GM21423 (cell line): ENCODE data around the gene DOCK11.
"Not testable (repeated sequence)": the region's sequence is repeated elsewhere in the genome, so short reads cannot be mapped to it uniquely, and the experiment has no call there.

Experiments used
- ATAC-seq: cut with Tn5 transposase; IDR thresholded peaks from one replicate; pipeline ENCODE4 v1.9.1; 2021; ENCODE audit warnings: mild to moderate bottlenecking, moderate library complexity; ENCODE audit not compliant: unreplicated experiment

Gene DOCK11

GRCh38 chrX:118565853-118566252, 70.2 kb downstream of the DOCK11 start:
- ATAC-seq: no peak

- ATAC-seq: no peak
These were observed 70.7 kb downstream of the DOCK11 start for GRCh38 chrX:118566359-118566758.

- no peak for ATAC-seq
These were observed 74.1 kb downstream of the DOCK11 start for GRCh38 chrX:118569676-118570075.

- ATAC-seq: no peak
These were observed 74.6 kb downstream of the DOCK11 start for GRCh38 chrX:118570209-118570608.

GRCh38 chrX:118571836-118572235, 76.2 kb downstream of the DOCK11 start:
- ATAC-seq: no peak

GRCh38 chrX:118574666-118575065, 79.1 kb downstream of the DOCK11 start:
- no peak for ATAC-seq

- no peak for ATAC-seq
These were observed 81.4 kb downstream of the DOCK11 start for GRCh38 chrX:118577041-118577440.

- ATAC-seq: no peak
These were observed 83.8 kb downstream of the DOCK11 start for GRCh38 chrX:118579417-118579816.

GRCh38 chrX:118582926-118583325, 87.3 kb downstream of the DOCK11 start:
- ATAC-seq: not testable (repeated sequence)

GRCh38 chrX:118583781-118584180, 88.2 kb downstream of the DOCK11 start:
- no peak for ATAC-seq

GRCh38 chrX:118585296-118585695, 89.7 kb downstream of the DOCK11 start:
- no peak for ATAC-seq

GRCh38 chrX:118586206-118586605, 90.6 kb downstream of the DOCK11 start:
- ATAC-seq: not testable (repeated sequence)

- no peak for ATAC-seq
These were observed 93.1 kb downstream of the DOCK11 start for GRCh38 chrX:118588715-118589114.

GRCh38 chrX:118589227-118589626, 93.6 kb downstream of the DOCK11 start:
- ATAC-seq: no peak

GRCh38 chrX:118593407-118593806, 97.8 kb downstream of the DOCK11 start:
- ATAC-seq: no peak

- no peak for ATAC-seq
These were observed 99.2 kb downstream of the DOCK11 start for GRCh38 chrX:118594697-118595420.

GRCh38 chrX:118595501-118596042, 100.0 kb downstream of the DOCK11 start:
- ATAC-seq: no peak

GRCh38 chrX:118596390-118596789, 100.8 kb downstream of the DOCK11 start:
- no peak for ATAC-seq

GRCh38 chrX:118603981-118604380, 108.4 kb downstream of the DOCK11 start:
- peak; percentile 49 for ATAC-seq

GRCh38 chrX:118612290-118612689, 116.7 kb downstream of the DOCK11 start:
- ATAC-seq: no peak

GRCh38 chrX:118614150-118614549, 118.5 kb downstream of the DOCK11 start:
- no peak for ATAC-seq

GRCh38 chrX:118615141-118615540, 119.5 kb downstream of the DOCK11 start:
- no peak for ATAC-seq
